ENCODE results near the gene TDRD1.

Gene TDRD1

DNA sequence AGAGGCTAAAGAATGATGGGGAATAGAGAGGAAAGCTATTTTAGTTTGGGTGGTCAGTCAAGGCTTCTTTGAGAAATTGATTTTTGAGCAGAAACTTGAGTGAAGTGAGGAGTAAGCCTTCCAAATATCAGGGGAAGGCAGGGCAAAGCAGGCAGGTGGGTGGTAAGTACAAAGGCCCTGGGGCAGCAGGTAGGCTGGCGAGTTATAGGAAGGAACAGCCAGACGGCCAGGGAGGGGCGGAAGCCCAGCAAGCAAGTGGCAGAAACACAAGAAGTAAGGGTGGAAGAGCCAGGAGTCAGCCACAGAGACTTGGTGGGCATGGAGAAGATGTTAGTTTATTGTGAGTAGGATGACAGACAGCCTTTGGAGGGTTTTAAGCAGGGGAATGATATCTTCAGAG, 94.8 kb downstream of the TDRD1 start:
- no peak for DNase-seq

- no peak for DNase-seq
Measured at GRCh38 chr10:114274616-114275453, 95.7 kb downstream of the TDRD1 start.

DNA sequence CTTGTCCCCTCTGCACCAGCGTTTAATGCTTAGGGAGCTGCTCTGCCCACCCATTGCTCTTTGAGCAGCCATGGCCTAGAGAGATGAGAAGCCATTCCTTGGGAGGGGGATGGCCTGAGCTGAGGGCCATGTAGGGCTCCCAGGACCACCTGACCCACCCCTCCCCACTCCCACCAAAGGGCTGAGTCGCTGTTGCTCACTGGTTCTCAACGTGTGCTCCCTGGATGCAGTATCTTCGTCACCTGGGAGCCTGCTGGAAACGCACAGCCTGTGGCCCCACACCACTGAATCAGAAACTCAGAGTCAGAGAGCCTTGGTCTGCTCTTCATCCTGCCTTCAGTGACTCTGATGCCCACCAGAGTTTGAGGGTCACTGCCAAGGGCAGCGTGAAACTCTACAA, 96.9 kb downstream of the TDRD1 start:
- no peak for DNase-seq

DNA sequence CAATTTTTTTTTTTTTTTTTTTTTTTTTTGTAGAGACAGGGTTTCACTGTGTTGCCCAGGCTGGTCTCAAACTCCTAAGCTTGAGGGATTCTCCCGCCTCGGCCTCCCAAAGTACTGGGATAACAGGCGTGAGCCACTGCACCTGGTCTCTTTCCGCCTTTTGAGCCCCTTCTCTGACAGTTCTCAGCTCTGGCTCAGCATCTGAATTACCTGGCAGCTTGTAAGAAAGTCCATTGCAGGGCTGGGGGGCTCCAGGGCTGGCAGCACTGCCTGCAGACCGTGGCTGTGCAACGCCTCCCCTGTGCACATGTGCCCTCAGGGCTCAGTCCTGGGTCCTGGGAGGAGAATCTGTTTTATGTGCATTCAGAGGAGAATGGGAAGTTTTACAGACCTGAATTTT, 97.5 kb downstream of the TDRD1 start:
- DNase-seq, result no peak

- no peak for DNase-seq
Measured at GRCh38 chr10:114278140-114278883, 99.2 kb downstream of the TDRD1 start.

- no peak for DNase-seq
Measured at GRCh38 chr10:114278884-114279191, 99.7 kb downstream of the TDRD1 start.

DNA sequence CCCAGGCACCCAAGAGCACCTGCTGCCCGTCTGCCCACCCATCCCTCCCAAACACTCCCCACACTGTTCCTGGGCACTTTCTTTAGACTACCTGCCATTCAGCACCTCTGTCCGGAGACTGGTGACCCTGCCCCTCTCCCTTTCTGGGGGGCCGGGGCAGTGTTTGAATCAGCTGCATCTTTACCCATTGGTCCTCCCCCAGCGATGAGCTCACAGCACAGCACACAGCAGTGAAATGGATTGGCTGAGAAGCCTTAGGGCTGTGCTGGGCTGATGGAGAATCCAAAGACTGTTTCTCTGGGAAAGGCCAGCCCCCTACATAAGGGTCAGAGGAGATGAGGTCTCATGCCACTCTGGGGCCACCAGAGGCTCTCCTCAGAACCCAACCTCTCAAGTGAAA, 100.1 kb downstream of the TDRD1 start:
- DNase-seq, result no peak

DNA sequence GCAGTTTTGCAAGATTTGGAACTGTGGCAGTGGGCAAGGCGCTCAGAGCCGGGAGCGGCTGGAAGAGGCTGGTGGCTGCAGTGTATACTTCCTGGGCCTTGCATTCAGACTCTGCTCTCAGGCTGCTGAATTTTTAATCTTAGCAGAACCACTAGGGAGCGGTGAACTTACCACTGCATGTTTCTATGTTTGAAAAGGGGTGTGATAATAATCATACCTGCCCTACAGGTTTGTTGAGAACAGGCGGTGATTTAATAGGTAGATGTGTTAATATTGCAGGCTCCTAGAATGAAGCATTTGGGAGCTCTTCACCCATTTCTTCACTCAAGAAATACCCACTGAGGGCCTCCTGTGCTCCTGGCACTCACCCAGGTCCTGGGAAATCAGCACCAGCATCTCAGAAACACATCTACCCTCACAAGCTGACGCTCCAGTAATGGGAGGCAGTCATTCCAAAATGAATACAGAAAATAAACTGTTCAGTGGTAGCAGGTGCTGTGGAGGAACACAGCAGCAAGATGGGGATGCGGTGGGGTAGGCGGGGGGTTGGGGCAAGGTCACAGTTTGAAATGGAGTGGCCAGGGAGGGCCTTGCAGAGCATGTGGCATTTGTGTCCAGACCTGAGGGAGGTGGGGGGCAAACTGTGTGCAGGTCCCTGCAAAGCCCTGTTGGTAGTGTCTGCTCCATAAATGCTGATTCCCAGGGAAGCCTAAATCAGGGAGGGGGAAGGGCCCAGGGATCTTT, 100.9 kb downstream of the TDRD1 start:
- no peak for DNase-seq

- DNase-seq, result no peak
Measured at GRCh38 chr10:114281006-114281405, 101.9 kb downstream of the TDRD1 start.

GRCh38 chr10:114281461-114281860, 102.3 kb downstream of the TDRD1 start:
- DNase-seq, result no peak
